Pancreas (tissue), 10 donors: ENCODE results near the gene GPC1. TPM values are rescaled to one million over a fixed set of nuclear protein-coding genes. Genes with fewer than 3 reads are reported as not detected.
A peak's percentile ranks its signal among the peaks of the same experiment; 100 is the strongest.

Experiments used
- ATAC-seq, 4 donors: fragments of 200-7000 bp; cut with Tn5 transposase; one replicate each; pipeline versions ENCODE4 v1.8.0 to v1.9.1; 2020; ENCODE audit warnings: mild to moderate bottlenecking in 4 of 4, moderate library complexity in 4 of 4
- DNase-seq, 6 donors: peaks; one replicate each; pipeline ENCODE4 v3.0.0-alpha.2; 2020
- FAIRE-seq: peaks from 2 replicates; lab custom pipeline; 2012; peaks lifted over from hg19 to GRCh38; lab: Jason Lieb, UNC
- H3K27ac ChIP-seq, 4 donors: fragments of 200-600 bp; sonication (generic); 1 replicate in 3 of 4; 2 replicates in 1 of 4; pipeline versions ENCODE4 v1.5.0 to v1.8.0; 2020
- H3K27me3 ChIP-seq, 4 donors: fragments of 200-600 bp; one replicate each; pipeline ENCODE4 v1.8.0; 2021
- H3K36me3 ChIP-seq, 3 donors: fragments of 200-600 bp; sonication (generic) in 1 of 3; one replicate each; pipeline versions ENCODE4 v1.5.0 to v1.8.0; 2020 to 2021
- H3K4me1 ChIP-seq, 3 donors: fragments of 200-600 bp; one replicate each; pipeline ENCODE4 v1.8.0; 2021
- H3K4me3 ChIP-seq, 4 donors: fragments of 200-600 bp; sonication (generic) in 2 of 4; one replicate each; pipeline versions ENCODE4 v1.5.0 to v1.8.0; 2020 to 2021
- H3K9me3 ChIP-seq, 4 donors: fragments of 200-600 bp; one replicate each; pipeline ENCODE4 v1.8.0; 2021
- CTCF ChIP-seq, 4 donors: fragments of 200-600 bp; sonication (generic) in 3 of 4; IDR thresholded peaks; one replicate each; pipeline versions ENCODE4 v1.5.0 to v1.8.0; 2021; ENCODE audit warnings: antibody characterized with exemption in 4 of 4
- whole genome bisulfite sequencing, 2 donors: extraction: QIAGEN DNeasy Blood & Tissue Kit; methylation state at CpG; one replicate each; pipeline ENCODE4 v1.1.7; 2013; 5-methylcytosine and 5-hydroxymethylcytosine counted together
- intact Hi-C, 3 donors: fragments of 100-400 bp; cut with DNase I; formaldehyde crosslinking; loops; one replicate each; pipeline versions ENCODE4 v1.11.1 to v1.14.2; 2022
- microRNA-seq, 2 donors: library from miRNA; unstranded; fragments of <30 nt; microRNA quantifications; one replicate each; pipeline versions ENCODE4 to v1.1.0, GENCODE V29; 2019 to 2020
- polyA plus RNA-seq, 2 donors: library from polyadenylated mRNA; stranded (reverse); fragments of 200-250 nt; gene quantifications; one replicate each; pipeline ENCODE4 v1.2.3, GENCODE V29; 2013
- total RNA-seq, 6 donors: library from RNA; stranded (reverse); fragmentation: NEBNext Ultra II Directional in 4 of 6; extraction: Animal tissue kit (Norgen Biotek cat#: 25700) in 4 of 6; gene quantifications; one replicate each; pipeline versions ENCODE4 v1.2.1 to v1.2.4, GENCODE V29; 2021 to 2023
- donor health status: healthy with polysubstance abuse.
- donor health status: DM: no; HTN: no; CAD: no; lungs with moderate emphysema.
- donor health status: DM: no; HTN: no; CAD: no.
- donor health status: control.
- donor health status: control.
- donor health status: Bipolar disorder and iron deficiency.
- donor health status: DM: yes; HTN: yes; CAD: no.
- donor health status: DM: no; HTN: no; CAD: no.
- donor health status: DM: no; HTN: no; CAD: no.
- donor health status: DM: yes; HTN: yes; CAD: no.

Gene GPC1
- total and polyA plus RNA-seq, 8 donors, result 11.7 to 37.6 (median 18.0) TPM

DNA sequence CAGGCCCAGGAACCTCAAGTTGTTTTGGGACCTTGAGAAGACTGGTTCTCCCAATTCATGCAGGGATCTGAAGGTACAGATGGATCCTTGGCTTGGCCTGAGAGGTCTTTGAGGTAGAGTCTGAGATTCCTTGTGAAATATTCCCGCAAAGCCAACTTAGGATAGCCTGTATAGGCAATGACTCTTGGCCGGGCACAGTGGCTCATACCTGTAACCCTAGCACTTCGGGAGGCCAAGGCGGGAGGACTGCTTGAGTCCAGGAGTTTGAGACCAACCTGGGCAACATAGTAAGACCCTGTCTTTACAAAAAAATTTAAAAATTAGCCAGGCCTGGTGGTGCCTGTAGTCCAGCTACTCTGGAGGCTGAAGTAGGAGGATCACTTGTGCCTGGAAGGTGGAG lies 81.9 kb downstream of the GPC1 start:
- DNase-seq, result peak in 1 of 6 donors; percentile 15
- H3K4me1 ChIP-seq, result no peaks in the 10 kb centered on the region
- no peaks in the 10 kb centered on the region for H3K27me3 ChIP-seq
- no peak overlapping the region for H3K27ac ChIP-seq
- no peaks in the 10 kb centered on the region for H3K9me3 ChIP-seq
- 95 to 97% methylated on average over 4 of the region's 4 CpGs for WGBS, 2 donors
- no peaks in the 10 kb centered on the region for H3K36me3 ChIP-seq
- ATAC-seq, result no peak
- TF ChIP-seq CTCF (IDR thresholded peaks at IDR 0.05), result no peak
- H3K4me3 ChIP-seq, result no peak overlapping the region
- no peak for FAIRE-seq
- intact Hi-C loops, result no loop called here

Small RNA genes within 50 kb of the gene (microRNA-seq; reads per million reads assigned to microRNA genes)
- 195 to 269 reads per million in 2 donors for gene MIR149

Other genes with a start within 250 kb of the GPC1 start
- 10 to 100 TPM in 4 of 6 donors, 1 to 10 TPM in 2; 6.9 to 11.8 (median 10.3) TPM for gene ANKMY1, start 122.3 kb downstream of the GPC1 start, total RNA-seq
- 10 to 100 TPM; 11.3 to 20.1 TPM for gene ANKMY1, start 122.3 kb downstream of the GPC1 start, polyA plus RNA-seq
- 1 to 10 TPM; 1.6 to 3.5 (median 2.4) TPM for gene DUSP28, start 124.7 kb downstream of the GPC1 start, total RNA-seq
- 1 to 10 TPM; 2.6 to 5.0 TPM for gene DUSP28, start 124.7 kb downstream of the GPC1 start, polyA plus RNA-seq
- gene RNPEPL1, start 132.8 kb downstream of the GPC1 start, total RNA-seq, result 10 to 100 TPM; 37.1 to 48.5 (median 39.6) TPM
- 100 to 1,000 TPM in 1 of 2 donors, 10 to 100 TPM in 1; 80.3 to 195 TPM for gene RNPEPL1, start 132.8 kb downstream of the GPC1 start, polyA plus RNA-seq
- 10 to 100 TPM in 3 of 6 donors, 1 to 10 TPM in 3; 8.6 to 19.0 (median 10.9) TPM for gene CAPN10, start 151.1 kb downstream of the GPC1 start, total RNA-seq
- 10 to 100 TPM; 47.0 to 49.3 TPM for gene CAPN10, start 151.1 kb downstream of the GPC1 start, polyA plus RNA-seq
- 1 to 10 TPM in 2 of 6 donors, under 1 TPM in 4; 0.35 to 1.4 (median 0.84) TPM for gene GPR35, start 189.8 kb downstream of the GPC1 start, total RNA-seq
- 1 to 10 TPM; 4.1 to 4.6 TPM for gene GPR35, start 189.8 kb downstream of the GPC1 start, polyA plus RNA-seq
- 100 to 1,000 TPM in 4 of 6 donors, 10 to 100 TPM in 2; 54.2 to 240 (median 132) TPM for gene AQP12B, start 247.2 kb downstream of the GPC1 start, total RNA-seq
- 100 to 1,000 TPM; 158 to 217 TPM for gene AQP12B, start 247.2 kb downstream of the GPC1 start, polyA plus RNA-seq